Small intestine (tissue), 7 donors: Measurements from ENCODE around the gene MYCN. TPM values are rescaled to one million over a fixed set of nuclear protein-coding genes. Genes with fewer than 3 reads are reported as not detected.
"Not testable (repeated sequence)": the region's sequence is repeated elsewhere in the genome, so short reads cannot be mapped to it uniquely, and the experiment has no call there.

Experiments used
- DNase-seq, 2 donors: peaks; one replicate each; pipeline versions ENCODE4 v3.0.0 to v3.0.0-alpha.2; 2013
- FAIRE-seq: peaks from 2 replicates; lab custom pipeline; 2012; peaks lifted over from hg19 to GRCh38; lab: Jason Lieb, UNC
- H3K27ac ChIP-seq, 3 donors: one replicate each; pipeline ENCODE4 v1.5.1; 2013; ENCODE audit warnings: low read length in 2 of 3, mild to moderate bottlenecking in 2 of 3, control low read depth in 1 of 3, inconsistent platforms in 1 of 3, low read depth in 1 of 3, moderate library complexity in 1 of 3
- H3K27me3 ChIP-seq, 3 donors: one replicate each; pipeline ENCODE4 v1.6.1; 2013; ENCODE audit warnings: low read length in 3 of 3, inconsistent platforms in 1 of 3; ENCODE audit not compliant: control insufficient read depth in 3 of 3, insufficient read depth in 3 of 3
- H3K36me3 ChIP-seq, 3 donors: one replicate each; pipeline ENCODE4 v1.6.1; 2013; ENCODE audit warnings: low read length in 3 of 3, inconsistent platforms in 1 of 3, low read depth in 1 of 3, mild to moderate bottlenecking in 1 of 3, moderate library complexity in 1 of 3; ENCODE audit not compliant: control insufficient read depth in 3 of 3, insufficient read depth in 2 of 3
- H3K4me1 ChIP-seq, 3 donors: one replicate each; pipeline ENCODE4 v1.6.1; 2013; ENCODE audit warnings: low read length in 2 of 3, inconsistent platforms in 1 of 3, low read depth in 1 of 3, mild to moderate bottlenecking in 1 of 3, moderate library complexity in 1 of 3; ENCODE audit not compliant: control insufficient read depth in 3 of 3, insufficient read depth in 2 of 3
- H3K4me3 ChIP-seq, 3 donors: one replicate each; pipeline ENCODE4 v1.5.1; 2013; ENCODE audit warnings: low read length in 3 of 3, control low read depth in 1 of 3, inconsistent platforms in 1 of 3, low read depth in 1 of 3, mild to moderate bottlenecking in 1 of 3, moderate library complexity in 1 of 3
- H3K9me3 ChIP-seq, 2 donors: one replicate each; pipeline ENCODE4 v1.6.1; 2013; ENCODE audit warnings: low read depth in 1 of 2, low read length in 1 of 2; ENCODE audit not compliant: control insufficient read depth in 2 of 2, insufficient read depth in 1 of 2
- WGBS, 3 donors: extraction: QIAGEN DNeasy Blood & Tissue Kit; methylation state at CpG; one replicate each; pipeline ENCODE4 v1.1.7; 2013; 5-methylcytosine and 5-hydroxymethylcytosine counted together
- polyA plus RNA-seq, 4 donors: library from polyadenylated mRNA; stranded (reverse) in 3 of 4; unstranded in 1 of 4; fragments of 200-250 nt in 3 of 4; fragments of 120-200 nt in 1 of 4; gene quantifications; one replicate each; pipeline versions ENCODE4 v1.2.1 to v1.2.3, GENCODE V29; 2013
- donor health status: healthy with polysubstance abuse.
- donor health status: control.
- donor health status: control.
- donor health status: Bipolar disorder and iron deficiency.
- donor health status: healthy.

Gene MYCN
- polyA plus RNA-seq, 4 donors: 1.1 to 16.4 (median 2.3) TPM

DNA sequence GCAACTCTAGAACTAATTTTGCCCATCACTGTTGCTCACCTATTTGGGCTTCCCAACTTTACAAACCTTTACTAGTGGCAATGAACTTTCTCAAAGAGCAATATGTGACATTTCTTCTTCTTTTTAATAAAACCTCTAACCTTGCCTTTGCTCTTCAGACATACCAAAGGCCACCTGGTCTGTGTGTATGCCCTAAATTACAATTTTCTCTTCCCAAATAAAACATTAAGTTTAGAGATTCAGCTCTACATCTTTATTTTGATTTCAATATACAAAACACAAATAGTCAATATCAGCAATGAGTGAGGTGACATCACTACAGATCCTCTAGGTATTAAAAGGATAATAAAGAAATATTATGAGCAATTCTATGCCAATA is 35.1 kb upstream of the MYCN start:
- peaks cover 0 to 3% of the 10 kb centered on the region in 2 donors for H3K9me3 ChIP-seq
- H3K4me3 ChIP-seq: no peak overlapping the region
- FAIRE-seq (no peak), DNase-seq (no peak)
- H3K27ac ChIP-seq: no peak overlapping the region
- no peaks in the 10 kb centered on the region for H3K36me3 ChIP-seq
- H3K4me1 ChIP-seq: no peaks in the 10 kb centered on the region
- H3K27me3 ChIP-seq: no peaks in the 10 kb centered on the region

DNA sequence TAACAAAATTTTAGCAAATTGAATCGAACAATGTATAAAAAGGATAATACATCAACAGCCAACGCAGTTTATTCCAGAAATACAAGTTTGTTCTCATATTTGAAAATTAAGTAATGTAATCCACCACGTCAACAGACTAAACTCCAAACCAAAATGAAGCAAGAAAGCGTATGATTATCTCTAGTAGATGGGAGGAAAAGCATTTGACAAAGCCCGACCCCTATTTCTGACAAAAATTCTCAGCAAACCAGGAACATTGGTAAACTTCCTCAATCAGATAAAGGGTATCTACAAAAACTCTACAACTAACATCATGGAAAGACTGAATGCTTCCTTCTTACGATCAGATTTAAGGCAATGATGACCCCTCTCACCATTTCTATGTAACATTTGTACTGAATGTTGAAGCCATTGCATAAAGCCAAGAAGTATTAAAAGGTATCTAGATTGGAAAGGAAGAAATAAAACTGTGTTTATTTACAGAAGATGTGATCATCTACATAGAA is 34.3 kb upstream of the MYCN start:
- Histone ChIP-seq H3K36me3 (no peaks in the 10 kb centered on the region), H3K27me3 (no peaks in the 10 kb centered on the region), H3K4me1 (no peaks in the 10 kb centered on the region), H3K9me3 (peaks cover 0 to 1% of the 10 kb centered on the region in 2 donors), H3K4me3 (no peak overlapping the region), H3K27ac (no peak overlapping the region)
- FAIRE-seq (no peak), DNase-seq (no peak)
- WGBS, 3 donors: 76 to 92% (median 83%) methylated on average over 6 of the region's 6 CpGs

DNA sequence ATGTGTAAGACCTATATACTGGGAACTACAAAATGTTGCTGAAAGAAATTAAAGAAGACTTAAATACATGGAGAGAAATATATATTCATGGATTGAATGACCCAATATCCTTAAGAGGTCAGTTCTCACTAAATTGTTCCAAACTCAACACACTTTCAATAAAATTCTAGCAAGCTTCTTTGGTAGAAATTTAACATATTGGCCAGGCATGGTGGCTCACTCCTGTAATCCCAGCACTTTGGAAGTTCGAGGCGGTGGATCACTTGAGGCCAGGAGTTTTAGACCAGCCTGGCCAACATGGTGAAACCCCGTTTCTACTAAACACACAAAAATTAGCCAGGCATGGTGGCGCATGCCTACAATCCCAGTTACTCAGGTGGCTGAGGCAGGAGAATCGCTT is 33.6 kb upstream of the MYCN start:
- WGBS, 3 donors: 94 to 97% (median 95%) methylated on average over 5 of the region's 5 CpGs
- Histone ChIP-seq H3K4me3 (no peak overlapping the region), H3K27ac (no peak overlapping the region), H3K36me3 (no peaks in the 10 kb centered on the region), H3K9me3 (no peaks in the 10 kb centered on the region), H3K4me1 (no peaks in the 10 kb centered on the region), H3K27me3 (no peaks in the 10 kb centered on the region)
- no peak for FAIRE-seq
- DNase-seq: no peak

DNA sequence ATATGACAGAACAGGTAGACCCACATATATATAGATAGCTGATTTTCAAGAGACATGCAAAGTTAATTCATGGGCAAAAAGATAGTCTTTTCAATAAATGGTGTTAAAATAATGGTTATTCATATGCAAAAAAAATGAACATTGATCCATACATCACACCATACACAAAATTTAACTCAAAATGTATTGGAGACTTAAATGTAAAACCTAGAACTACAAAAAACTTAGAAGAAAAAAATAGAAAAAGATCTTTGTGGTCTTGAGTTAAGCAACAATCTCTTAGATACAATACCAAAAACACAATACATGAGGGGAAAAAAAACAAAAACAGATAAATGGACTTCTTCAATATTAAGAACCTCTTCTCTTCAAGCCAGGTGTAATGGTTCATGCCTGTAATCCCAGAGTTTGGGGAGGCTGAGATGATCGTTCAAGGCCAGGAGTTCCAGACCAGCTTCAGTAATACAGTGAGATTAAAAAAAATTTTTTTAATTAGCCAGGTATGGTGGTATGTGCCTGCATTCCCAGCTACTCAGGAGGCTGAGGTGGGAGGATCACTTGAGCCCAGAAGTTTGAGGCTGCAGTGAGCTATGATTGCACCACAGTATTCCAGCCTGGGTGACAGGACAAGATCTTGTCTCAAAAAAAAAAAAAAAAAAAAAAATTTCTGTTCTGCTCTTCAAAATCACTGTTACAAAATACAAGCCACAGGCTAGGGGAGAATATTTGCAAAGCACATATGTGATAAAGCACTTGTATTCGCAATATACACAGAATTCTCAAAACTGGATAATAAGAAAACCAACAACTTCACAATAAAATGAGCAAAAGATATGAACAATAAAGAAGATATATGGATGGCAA is 32.7 kb upstream of the MYCN start:
- Histone ChIP-seq H3K36me3 (no peaks in the 10 kb centered on the region), H3K27me3 (no peaks in the 10 kb centered on the region), H3K4me3 (no peak overlapping the region), H3K27ac (no peak overlapping the region), H3K4me1 (no peaks in the 10 kb centered on the region), H3K9me3 (no peaks in the 10 kb centered on the region)
- WGBS, 3 donors: 88 to 96% (median 93%) methylated on average over 2 of the region's 2 CpGs
- FAIRE-seq: no peak
- DNase-seq: no peak

DNA sequence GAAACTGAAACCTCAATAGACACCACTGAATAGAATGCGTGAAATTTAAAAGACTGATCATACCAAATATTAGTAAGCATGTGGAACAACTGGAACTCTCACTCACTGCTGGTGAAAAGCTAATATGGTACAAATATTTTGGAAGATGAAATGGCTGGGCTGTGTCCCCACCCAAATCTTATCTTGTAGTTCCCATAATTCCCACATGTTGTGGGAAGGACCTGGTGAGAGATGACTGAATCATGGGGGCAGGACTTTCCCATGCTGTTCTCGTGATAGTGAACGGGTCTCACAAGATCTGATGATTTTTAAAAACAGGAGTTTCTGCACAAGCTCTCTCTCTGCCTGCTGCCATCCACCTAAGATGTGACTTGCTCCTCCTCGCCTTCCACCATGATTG is 32.0 kb upstream of the MYCN start:
- Histone ChIP-seq H3K36me3 (no peaks in the 10 kb centered on the region), H3K4me1 (no peaks in the 10 kb centered on the region), H3K27me3 (no peaks in the 10 kb centered on the region), H3K9me3 (no peaks in the 10 kb centered on the region), H3K27ac (no peak overlapping the region), H3K4me3 (no peak overlapping the region)
- no peak for FAIRE-seq
- WGBS, 3 donors: 68 to 87% (median 83%) methylated on average over 4 of the region's 4 CpGs
- DNase-seq: no peak

DNA sequence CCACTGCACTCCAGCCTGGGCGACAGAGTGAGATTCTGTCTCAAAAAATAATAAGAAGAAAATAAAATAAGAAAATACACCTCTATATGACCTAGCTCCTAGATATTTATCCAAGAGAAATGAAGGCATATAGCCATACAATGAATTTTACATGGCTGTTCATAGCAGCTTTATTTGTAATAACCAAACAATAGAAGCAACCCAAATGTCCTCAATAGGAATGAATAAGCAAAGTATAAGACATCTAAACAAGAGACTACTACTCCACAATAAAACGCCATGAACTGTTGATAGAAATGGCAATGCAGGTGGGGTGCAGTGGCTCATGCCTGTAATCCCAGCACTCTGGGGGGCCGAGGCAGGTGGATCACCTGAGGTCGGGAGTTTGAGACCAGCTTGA is 31.2 kb upstream of the MYCN start:
- FAIRE-seq (no peak), DNase-seq (no peak)
- H3K4me3 ChIP-seq: no peak overlapping the region
- H3K27ac ChIP-seq: no peak overlapping the region
- no peaks in the 10 kb centered on the region for H3K27me3 ChIP-seq
- H3K36me3 ChIP-seq: no peaks in the 10 kb centered on the region
- H3K9me3 ChIP-seq: no peaks in the 10 kb centered on the region
- 84 to 94% (median 85%) methylated on average over 4 of the region's 4 CpGs for WGBS, 3 donors
- H3K4me1 ChIP-seq: no peaks in the 10 kb centered on the region

DNA sequence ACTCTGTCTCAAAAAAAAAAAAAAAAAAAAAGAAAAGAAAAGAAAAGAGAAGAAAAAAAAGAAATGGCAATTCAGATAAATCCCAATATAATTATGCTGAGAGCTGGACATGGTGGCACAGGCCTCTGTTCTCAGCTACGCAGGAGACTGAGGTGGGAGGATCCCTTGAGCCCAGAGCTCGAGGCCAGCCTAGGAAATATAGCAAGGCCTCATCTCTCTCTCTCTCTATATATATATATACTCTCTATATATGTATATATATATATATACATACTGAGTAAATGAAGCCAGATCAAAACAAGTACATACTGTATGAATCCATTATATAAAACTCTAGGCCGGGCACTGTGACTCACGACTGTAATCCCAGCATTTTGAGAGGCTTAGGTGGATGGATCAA is 30.6 kb upstream of the MYCN start:
- H3K9me3 ChIP-seq: no peaks in the 10 kb centered on the region
- DNase-seq (no peak), FAIRE-seq (no peak)
- no peak overlapping the region for H3K27ac ChIP-seq
- WGBS, 3 donors: 89 to 93% (median 90%) methylated on average over 4 of the region's 4 CpGs
- H3K4me3 ChIP-seq: no peak overlapping the region
- no peaks in the 10 kb centered on the region for H3K4me1 ChIP-seq
- H3K27me3 ChIP-seq: no peaks in the 10 kb centered on the region
- H3K36me3 ChIP-seq: no peaks in the 10 kb centered on the region

DNA sequence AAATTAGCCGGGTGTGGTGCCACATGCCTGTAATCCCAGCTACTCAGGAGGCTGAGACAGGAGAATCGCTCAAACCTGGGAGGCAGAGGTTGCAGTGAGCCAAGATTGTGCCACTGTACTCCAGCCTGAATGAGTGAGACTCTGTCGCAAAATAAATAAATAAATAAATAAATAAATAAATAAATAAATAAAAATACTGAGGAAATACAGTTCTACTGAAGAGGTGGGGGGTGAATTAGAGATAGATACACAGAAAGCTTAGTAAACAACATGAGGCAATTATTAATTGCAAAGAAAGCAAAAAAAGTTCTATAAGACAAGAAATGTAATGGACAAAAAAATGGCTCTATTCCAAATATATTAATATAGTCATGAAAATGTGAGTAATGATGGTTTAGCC is 29.1 kb upstream of the MYCN start:
- not testable (repeated sequence) for DNase-seq, H3K36me3 ChIP-seq, H3K9me3 ChIP-seq, FAIRE-seq, H3K27me3 ChIP-seq, H3K4me3 ChIP-seq, H3K4me1 ChIP-seq, H3K27ac ChIP-seq
- 91 to 96% (median 93%) methylated on average over 3 of the region's 3 CpGs for WGBS, 3 donors

DNA sequence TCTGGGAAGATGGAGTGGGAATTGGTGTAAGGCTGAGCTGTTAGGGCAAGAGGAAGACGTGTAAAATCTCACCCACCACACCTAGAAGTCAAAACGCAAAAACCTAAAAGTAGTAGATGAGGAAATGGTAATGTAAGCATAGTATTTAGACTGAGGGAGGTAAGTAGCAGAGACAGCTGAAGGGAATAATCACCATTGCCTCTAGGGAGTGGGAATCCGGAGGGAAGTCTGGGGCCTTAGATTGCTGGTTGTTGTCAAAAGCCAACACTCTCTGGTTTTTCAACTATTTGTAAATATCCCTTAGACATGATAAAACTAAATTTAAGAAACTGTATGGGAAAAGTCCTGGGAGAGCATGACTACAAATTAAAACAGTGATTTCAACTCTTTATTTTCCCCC is 28.7 kb upstream of the MYCN start:
- no peaks in the 10 kb centered on the region for H3K9me3 ChIP-seq
- no peaks in the 10 kb centered on the region for H3K4me1 ChIP-seq
- no peak overlapping the region for H3K4me3 ChIP-seq
- H3K27me3 ChIP-seq: no peaks in the 10 kb centered on the region
- H3K36me3 ChIP-seq: no peaks in the 10 kb centered on the region
- FAIRE-seq: no peak
- no peak for DNase-seq
- H3K27ac ChIP-seq: no peak overlapping the region
- WGBS, 3 donors: 78 to 92% (median 91%) methylated on average over 3 of the region's 3 CpGs
